Liver (tissue), 9 donors: ENCODE measurements around the gene SLIT1. TPM values are rescaled to one million over a fixed set of nuclear protein-coding genes. Genes with fewer than 3 reads are reported as not detected.

Experiments
- DNase-seq: peaks from one replicate; pipeline ENCODE4 v3.0.0-alpha.2; 2017; ENCODE audit warnings: low spot score
- H3K27ac ChIP-seq, 2 donors: one replicate each; pipeline ENCODE4 v1.7.0; 2013; ENCODE audit warnings: inconsistent platforms in 2 of 2, low read length in 2 of 2, control low read depth in 1 of 2, low read depth in 1 of 2, mild to moderate bottlenecking in 1 of 2
- H3K27me3 ChIP-seq, 4 donors: one replicate each; pipeline versions ENCODE4 v1.6.1 to v1.7.0; 2013; ENCODE audit warnings: low read length in 3 of 4, inconsistent platforms in 1 of 4, mild to moderate bottlenecking in 1 of 4, moderate library complexity in 1 of 4; ENCODE audit not compliant: control insufficient read depth in 4 of 4, insufficient read depth in 4 of 4
- H3K36me3 ChIP-seq, 4 donors: one replicate each; pipeline versions ENCODE4 v1.6.1 to v1.7.0; 2013; ENCODE audit warnings: low read length in 3 of 4, mild to moderate bottlenecking in 3 of 4, low read depth in 1 of 4, moderate library complexity in 1 of 4; ENCODE audit not compliant: control insufficient read depth in 4 of 4, insufficient read depth in 3 of 4
- H3K4me1 ChIP-seq, 4 donors: one replicate each; pipeline versions ENCODE4 v1.6.1 to v1.7.0; 2013; ENCODE audit warnings: low read length in 3 of 4, mild to moderate bottlenecking in 3 of 4, moderate library complexity in 1 of 4; ENCODE audit not compliant: control insufficient read depth in 4 of 4, insufficient read depth in 4 of 4
- H3K4me3 ChIP-seq, 3 donors: one replicate each; pipeline versions ENCODE4 v1.6.1 to v1.7.0; 2013; ENCODE audit warnings: low read length in 3 of 3, control low read depth in 1 of 3, low read depth in 1 of 3, mild to moderate bottlenecking in 1 of 3
- H3K9ac ChIP-seq, 2 donors: one replicate each; pipeline ENCODE4 v1.7.0; 2013; ENCODE audit warnings: low read length in 2 of 2, mild to moderate bottlenecking in 2 of 2, moderate library complexity in 2 of 2, control low read depth in 1 of 2, low read depth in 1 of 2
- H3K9me3 ChIP-seq, 4 donors: one replicate each; pipeline versions ENCODE4 v1.6.1 to v1.7.0; 2013; ENCODE audit warnings: low read length in 3 of 4; ENCODE audit not compliant: control insufficient read depth in 4 of 4
- FOXA1 ChIP-seq: IDR thresholded peaks from 2 replicates; pipeline ENCODE4 v1.6.1; 2016; ENCODE audit warnings: antibody characterized with exemption
- FOXA2 ChIP-seq: IDR thresholded peaks from 2 replicates; pipeline ENCODE4 v1.6.1; 2016; ENCODE audit warnings: antibody characterized with exemption
- GABPA ChIP-seq, 2 donors: IDR thresholded peaks in 1 of 2; conservative IDR thresholded peaks in 1 of 2; 2 replicates each; pipeline ENCODE4 v1.6.1; 2016; ENCODE audit warnings: antibody characterized with exemption in 2 of 2, mild to moderate bottlenecking in 1 of 2, moderate library complexity in 1 of 2
- HNF4A ChIP-seq, 2 donors: conservative IDR thresholded peaks; 2 replicates each; pipeline ENCODE4 v1.6.1; 2016; ENCODE audit warnings: antibody characterized with exemption in 2 of 2, mild to moderate bottlenecking in 2 of 2
- JUND ChIP-seq, 2 donors: IDR thresholded peaks; 2 replicates each; pipeline ENCODE4 v1.6.1; 2016; ENCODE audit warnings: antibody characterized with exemption in 2 of 2
- MAX ChIP-seq: IDR thresholded peaks from 2 replicates; pipeline ENCODE4 v1.6.1; 2016; ENCODE audit warnings: antibody characterized with exemption
- NR2F2 ChIP-seq: IDR thresholded peaks from 2 replicates; pipeline ENCODE4 v1.6.1; 2016; ENCODE audit warnings: antibody characterized with exemption
- RAD21 ChIP-seq, 2 donors: IDR thresholded peaks; 2 replicates each; pipeline ENCODE4 v1.6.1; 2016; ENCODE audit warnings: antibody characterized with exemption in 2 of 2, mild to moderate bottlenecking in 2 of 2
- REST ChIP-seq: IDR thresholded peaks from 2 replicates; pipeline ENCODE4 v1.6.1; 2016; ENCODE audit warnings: antibody characterized with exemption, mild to moderate bottlenecking
- RXRA ChIP-seq, 2 donors: IDR thresholded peaks; 2 replicates each; pipeline ENCODE4 v1.6.1; 2017 to 2018; ENCODE audit warnings: antibody characterized with exemption in 2 of 2, mild to moderate bottlenecking in 1 of 2
- SP1 ChIP-seq: IDR thresholded peaks from 2 replicates; pipeline ENCODE4 v1.6.1; 2018; ENCODE audit warnings: antibody characterized with exemption, mild to moderate bottlenecking
- TAF1 ChIP-seq: conservative IDR thresholded peaks from 2 replicates; pipeline ENCODE4 v1.6.1; 2016; ENCODE audit warnings: antibody characterized with exemption, mild to moderate bottlenecking
- WGBS: extraction: QIAGEN DNeasy Blood & Tissue Kit; methylation state at CpG from one replicate; pipeline ENCODE4 v1.1.7; 2013; 5-methylcytosine and 5-hydroxymethylcytosine counted together
- polyA plus RNA-seq, 2 donors: library from polyadenylated mRNA; stranded (reverse) in 1 of 2; unstranded in 1 of 2; fragments of 200-250 nt in 1 of 2; fragments of >200 nt in 1 of 2; fragmentation: Nextera tagmentation in 1 of 2; extraction: Ambion mirVana in 1 of 2; gene quantifications; one replicate each; pipeline versions ENCODE4 v1.2.1 to v1.2.3, GENCODE V29; 2013 to 2015
- total RNA-seq, 2 donors: library from RNA; depleted of rRNA; stranded (reverse); fragments of >200 nt; gene quantifications; one replicate each; pipeline ENCODE4 v1.2.3, GENCODE V29; 2014
- TF ChIP-seq, protein P1 (sequence below): fragments of 150-350 bp; IDR thresholded peaks from 2 replicates; pipeline ENCODE4 v1.5.1; 2017; ENCODE audit warnings: improper control_type of control experiment, low read depth, low read length; ENCODE audit not compliant: missing input control
- TF ChIP-seq, protein P2 (sequence below): IDR thresholded peaks from 2 replicates; pipeline ENCODE4 v1.6.1; 2016; ENCODE audit warnings: antibody characterized with exemption
- TF ChIP-seq, protein P3 (sequence below): IDR thresholded peaks from 2 replicates; pipeline ENCODE4 v1.6.1; 2016; ENCODE audit warnings: antibody characterized with exemption
- donor health status: healthy.
- donor health status: healthy.
- donor health status: healthy.
- donor health status: healthy.
- donor health status: healthy.

The SLIT1 gene
- total and polyA plus RNA-seq, 4 donors: under 0.01 to 0.14 (median 0.06) TPM

DNA sequence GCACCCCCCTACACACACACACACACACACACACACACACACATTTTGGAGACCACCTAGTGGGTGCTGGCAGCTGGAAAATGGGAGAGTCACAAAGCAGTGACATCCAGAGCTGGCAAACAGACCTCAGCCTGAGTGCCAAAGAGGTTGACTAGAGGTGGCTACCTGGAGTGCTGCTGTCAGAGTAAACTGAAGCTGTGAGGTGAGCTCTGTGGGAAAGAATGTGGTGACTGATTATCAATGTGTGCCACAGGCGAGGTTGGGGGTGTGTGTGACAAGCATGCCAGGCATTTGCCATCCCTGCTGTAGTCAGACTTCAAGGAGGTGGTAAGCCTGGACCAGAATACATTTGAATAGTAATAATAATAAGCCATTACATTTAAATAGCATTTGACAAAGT lies 120.6 kb downstream of the SLIT1 start:
- Histone ChIP-seq H3K27ac (no peak overlapping the region), H3K4me1 (no peaks in the 10 kb centered on the region), H3K9ac (no peak overlapping the region), H3K4me3 (no peak overlapping the region), H3K27me3 (no peaks in the 10 kb centered on the region), H3K36me3 (no peaks in the 10 kb centered on the region), H3K9me3 (peaks cover 0 to 5% (median 1%) of the 10 kb centered on the region in 4 donors)
- 52% methylated on average over 1 of the region's 1 CpG for WGBS
- no peak for DNase-seq
- TF ChIP-seq, protein P1, sequence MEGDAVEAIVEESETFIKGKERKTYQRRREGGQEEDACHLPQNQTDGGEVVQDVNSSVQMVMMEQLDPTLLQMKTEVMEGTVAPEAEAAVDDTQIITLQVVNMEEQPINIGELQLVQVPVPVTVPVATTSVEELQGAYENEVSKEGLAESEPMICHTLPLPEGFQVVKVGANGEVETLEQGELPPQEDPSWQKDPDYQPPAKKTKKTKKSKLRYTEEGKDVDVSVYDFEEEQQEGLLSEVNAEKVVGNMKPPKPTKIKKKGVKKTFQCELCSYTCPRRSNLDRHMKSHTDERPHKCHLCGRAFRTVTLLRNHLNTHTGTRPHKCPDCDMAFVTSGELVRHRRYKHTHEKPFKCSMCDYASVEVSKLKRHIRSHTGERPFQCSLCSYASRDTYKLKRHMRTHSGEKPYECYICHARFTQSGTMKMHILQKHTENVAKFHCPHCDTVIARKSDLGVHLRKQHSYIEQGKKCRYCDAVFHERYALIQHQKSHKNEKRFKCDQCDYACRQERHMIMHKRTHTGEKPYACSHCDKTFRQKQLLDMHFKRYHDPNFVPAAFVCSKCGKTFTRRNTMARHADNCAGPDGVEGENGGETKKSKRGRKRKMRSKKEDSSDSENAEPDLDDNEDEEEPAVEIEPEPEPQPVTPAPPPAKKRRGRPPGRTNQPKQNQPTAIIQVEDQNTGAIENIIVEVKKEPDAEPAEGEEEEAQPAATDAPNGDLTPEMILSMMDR: no peak
- no peak for TF ChIP-seq TAF1
- no peak for TF ChIP-seq RAD21 (IDR thresholded peaks at IDR 0.05)
- TF ChIP-seq FOXA2: no peak
- no peak for TF ChIP-seq NR2F2
- no peak for TF ChIP-seq SP1
- no peak for TF ChIP-seq RXRA (IDR thresholded peaks at IDR 0.05)
- TF ChIP-seq HNF4A (conservative IDR thresholded peaks at IDR 0.05): no peak
- no peak for TF ChIP-seq MAX
- TF ChIP-seq, protein P2, sequence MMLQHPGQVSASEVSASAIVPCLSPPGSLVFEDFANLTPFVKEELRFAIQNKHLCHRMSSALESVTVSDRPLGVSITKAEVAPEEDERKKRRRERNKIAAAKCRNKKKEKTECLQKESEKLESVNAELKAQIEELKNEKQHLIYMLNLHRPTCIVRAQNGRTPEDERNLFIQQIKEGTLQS: no peak
- TF ChIP-seq JUND (IDR thresholded peaks at IDR 0.05): no peak
- no peak for TF ChIP-seq FOXA1
- TF ChIP-seq REST: no peak
- TF ChIP-seq, protein P3, sequence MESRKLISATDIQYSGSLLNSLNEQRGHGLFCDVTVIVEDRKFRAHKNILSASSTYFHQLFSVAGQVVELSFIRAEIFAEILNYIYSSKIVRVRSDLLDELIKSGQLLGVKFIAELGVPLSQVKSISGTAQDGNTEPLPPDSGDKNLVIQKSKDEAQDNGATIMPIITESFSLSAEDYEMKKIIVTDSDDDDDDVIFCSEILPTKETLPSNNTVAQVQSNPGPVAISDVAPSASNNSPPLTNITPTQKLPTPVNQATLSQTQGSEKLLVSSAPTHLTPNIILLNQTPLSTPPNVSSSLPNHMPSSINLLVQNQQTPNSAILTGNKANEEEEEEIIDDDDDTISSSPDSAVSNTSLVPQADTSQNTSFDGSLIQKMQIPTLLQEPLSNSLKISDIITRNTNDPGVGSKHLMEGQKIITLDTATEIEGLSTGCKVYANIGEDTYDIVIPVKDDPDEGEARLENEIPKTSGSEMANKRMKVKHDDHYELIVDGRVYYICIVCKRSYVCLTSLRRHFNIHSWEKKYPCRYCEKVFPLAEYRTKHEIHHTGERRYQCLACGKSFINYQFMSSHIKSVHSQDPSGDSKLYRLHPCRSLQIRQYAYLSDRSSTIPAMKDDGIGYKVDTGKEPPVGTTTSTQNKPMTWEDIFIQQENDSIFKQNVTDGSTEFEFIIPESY: no peak

- no peaks in the 10 kb centered on the region for H3K27me3 ChIP-seq
- H3K9ac ChIP-seq: no peak overlapping the region
- H3K4me1 ChIP-seq: no peaks in the 10 kb centered on the region
- H3K27ac ChIP-seq: no peak overlapping the region
- WGBS: 77% methylated on average over 24 of the region's 24 CpGs
- H3K4me3 ChIP-seq: no peak overlapping the region
- no peaks in the 10 kb centered on the region for H3K36me3 ChIP-seq
- DNase-seq: no peak
- no peaks in the 10 kb centered on the region for H3K9me3 ChIP-seq
- no peak for TF ChIP-seq HNF4A (conservative IDR thresholded peaks at IDR 0.05)
- no peak for TF ChIP-seq FOXA2
- no peak for TF ChIP-seq REST
- TF ChIP-seq, protein P1: no peak
- TF ChIP-seq RAD21 (IDR thresholded peaks at IDR 0.05): no peak
- no peak for TF ChIP-seq SP1
- TF ChIP-seq JUND (IDR thresholded peaks at IDR 0.05): no peak
- no peak for TF ChIP-seq RXRA (IDR thresholded peaks at IDR 0.05)
- TF ChIP-seq GABPA (IDR thresholded peaks at IDR 0.05 in 1 of 2, conservative IDR thresholded peaks at IDR 0.05 in 1 of 2): no peak
- TF ChIP-seq, protein P2: no peak
These were observed 121.5 kb downstream of the SLIT1 start for GRCh38 chr10:97063983-97064837.
